ENCODE measurements around the gene ARHGDIA. TPM values are rescaled to one million over a fixed set of nuclear protein-coding genes. Genes with fewer than 3 reads are reported as not detected.

Gene ARHGDIA
- total RNA-seq, 2 donors from 2014 or later = 874 to 929 TPM

GRCh38 chr17:81821147-81821546 is 50.0 kb downstream of the ARHGDIA start:
- H3K27ac Mint-ChIP-seq = no peak overlapping the region
- H3K4me3 Mint-ChIP-seq = no peak overlapping the region
- no peaks in the 10 kb centered on the region for H3K36me3 Mint-ChIP-seq
- ATAC-seq (no peak), DNase-seq (ENCODE audit: low spot score) (no peak)
- peaks cover 0 to 10% of the 10 kb centered on the region in 2 donors for H3K27me3 Mint-ChIP-seq
- H3K9me3 Mint-ChIP-seq = no peaks in the 10 kb centered on the region
- peaks cover 0 to 4% of the 10 kb centered on the region in 2 donors for H3K4me1 Mint-ChIP-seq (ENCODE audit: low read depth in 2 of 2)

- Mint-ChIP-seq H3K4me3 (no peak overlapping the region), H3K4me1 (ENCODE audit: low read depth in 2 of 2) (no peaks in the 10 kb centered on the region), H3K27ac (no peak overlapping the region), H3K9me3 (no peaks in the 10 kb centered on the region), H3K36me3 (no peaks in the 10 kb centered on the region), H3K27me3 (peaks cover 0 to 11% of the 10 kb centered on the region in 2 donors)
- DNase-seq (ENCODE audit: low spot score) (no peak), ATAC-seq (no peak)
Measured at GRCh38 chr17:81819708-81820107, 51.4 kb downstream of the ARHGDIA start.

- Mint-ChIP-seq H3K9me3 (no peaks in the 10 kb centered on the region), H3K4me3 (no peak overlapping the region), H3K27me3 (peaks cover 0 to 11% of the 10 kb centered on the region in 2 donors), H3K36me3 (no peaks in the 10 kb centered on the region), H3K4me1 (ENCODE audit: low read depth in 2 of 2) (no peaks in the 10 kb centered on the region), H3K27ac (no peak overlapping the region)
- ATAC-seq (no peak), DNase-seq (ENCODE audit: low spot score) (no peak)
Measured at GRCh38 chr17:81817758-81818147, 53.4 kb downstream of the ARHGDIA start.

Other genes starting within 250 kb of the ARHGDIA start
- 100 to 1,000 TPM; 161 to 174 TPM for gene NPLOC4, start 234.2 kb downstream of the ARHGDIA start, total RNA-seq
- under 1 TPM in 1 of 2 donors, not detected in 1; 0.50 TPM for gene TSPAN10, start 234.1 kb downstream of the ARHGDIA start, total RNA-seq
- gene PDE6G, start 214.8 kb downstream of the ARHGDIA start, total RNA-seq = 1 to 10 TPM; 4.8 to 8.9 TPM
- 10 to 100 TPM; 35.2 to 45.6 TPM for gene OXLD1, start 204.7 kb downstream of the ARHGDIA start, total RNA-seq
- 10 to 100 TPM; 38.0 to 90.1 TPM for gene CCDC137, start 204.6 kb downstream of the ARHGDIA start, total RNA-seq
- gene ARL16, start 187.5 kb downstream of the ARHGDIA start, total RNA-seq = 10 to 100 TPM; 35.5 to 54.7 TPM
- 100 to 1,000 TPM; 140 to 220 TPM for gene HGS, start 187.3 kb downstream of the ARHGDIA start, total RNA-seq
- 100 to 1,000 TPM in 1 of 2 donors, 10 to 100 TPM in 1; 98.7 to 226 TPM for gene MRPL12, start 168.0 kb downstream of the ARHGDIA start, total RNA-seq
- 10 to 100 TPM; 17.5 to 36.3 TPM for gene SLC25A10, start 159.1 kb downstream of the ARHGDIA start, total RNA-seq
- gene GCGR, start 67.2 kb downstream of the ARHGDIA start, total RNA-seq = not detected
- gene MCRIP1, start 38.0 kb downstream of the ARHGDIA start, total RNA-seq = 100 to 1,000 TPM in 1 of 2 donors, 10 to 100 TPM in 1; 83.9 to 104 TPM
- gene PPP1R27, start 36.3 kb downstream of the ARHGDIA start, total RNA-seq = not detected
- 100 to 1,000 TPM; 691 to 774 TPM for gene P4HB, start 10.8 kb downstream of the ARHGDIA start, total RNA-seq
- gene ALYREF, start 20.2 kb upstream of the ARHGDIA start, total RNA-seq = 100 to 1,000 TPM; 159 to 302 TPM
- 100 to 1,000 TPM in 1 of 2 donors, 10 to 100 TPM in 1; 81.3 to 112 TPM for gene ANAPC11, start 20.4 kb upstream of the ARHGDIA start, total RNA-seq
- gene NPB, start 30.9 kb upstream of the ARHGDIA start, total RNA-seq = under 1 TPM; 0.17 to 0.50 TPM
- 10 to 100 TPM; 30.4 to 36.5 TPM for gene PCYT2, start 40.1 kb upstream of the ARHGDIA start, total RNA-seq
- 10 to 100 TPM; 69.4 to 77.6 TPM for gene SIRT7, start 46.8 kb upstream of the ARHGDIA start, total RNA-seq
- gene MAFG, start 56.4 kb upstream of the ARHGDIA start, total RNA-seq = 10 to 100 TPM; 26.7 to 49.4 TPM
- 10 to 100 TPM; 18.3 to 56.1 TPM for gene PYCR1, start 66.0 kb upstream of the ARHGDIA start, total RNA-seq
- gene MYADML2, start 75.9 kb upstream of the ARHGDIA start, total RNA-seq = not detected
- gene NOTUM, start 89.8 kb upstream of the ARHGDIA start, total RNA-seq = under 1 TPM in 1 of 2 donors, not detected in 1; 0.17 TPM
- 10 to 100 TPM; 21.6 to 46.8 TPM for gene ASPSCR1, start 106.3 kb upstream of the ARHGDIA start, total RNA-seq
- 100 to 1,000 TPM in 1 of 2 donors, 10 to 100 TPM in 1; 82.6 to 174 TPM for gene CENPX, start 151.5 kb upstream of the ARHGDIA start, total RNA-seq
- gene LRRC45, start 152.0 kb upstream of the ARHGDIA start, total RNA-seq = 10 to 100 TPM; 16.1 to 42.3 TPM
- 1 to 10 TPM; 3.0 to 6.1 TPM for gene RAC3, start 160.3 kb upstream of the ARHGDIA start, total RNA-seq
- gene DCXR, start 166.4 kb upstream of the ARHGDIA start, total RNA-seq = 100 to 1,000 TPM in 1 of 2 donors, 10 to 100 TPM in 1; 95.7 to 136 TPM
- gene RFNG, start 180.5 kb upstream of the ARHGDIA start, total RNA-seq = 10 to 100 TPM; 18.2 to 23.1 TPM
- gene GPS1, start 180.6 kb upstream of the ARHGDIA start, total RNA-seq = 100 to 1,000 TPM; 112 to 114 TPM
- gene DUS1L, start 194.5 kb upstream of the ARHGDIA start, total RNA-seq = 100 to 1,000 TPM; 125 to 196 TPM
- gene FASN, start 226.9 kb upstream of the ARHGDIA start, total RNA-seq = 100 to 1,000 TPM; 195 to 451 TPM